HFF-Myc (cell line): ENCODE data around the gene IP6K1.
"Not testable (repeated sequence)": the region's sequence is repeated elsewhere in the genome, so short reads cannot be mapped to it uniquely, and the experiment has no call there.

ENCODE experiments used
- DNase-seq: peaks from one replicate; pipeline ENCODE4 v3.0.0-alpha.2; 2011; ENCODE audit warnings: low read depth; ENCODE audit errors: extremely low read depth
- H3K4me3 ChIP-seq: replicated peaks from 2 replicates; pipeline ENCODE4 v1.5.1; 2011; ENCODE audit warnings: low read depth, mild to moderate bottlenecking, control low read depth, low read length
- CTCF ChIP-seq: IDR thresholded peaks from 2 replicates; pipeline ENCODE4 v1.5.1; 2012; ENCODE audit warnings: mild to moderate bottlenecking, low read depth, low read length, control low read depth; ENCODE audit errors: missing control alignments

Gene IP6K1

GRCh38 chr3:49761661-49762060, 24.7 kb downstream of the IP6K1 start:
- DNase-seq: no peak
- no peak overlapping the region for H3K4me3 ChIP-seq
- TF ChIP-seq CTCF: no peak

GRCh38 chr3:49759226-49759625, 27.1 kb downstream of the IP6K1 start:
- DNase-seq: no peak
- no peak overlapping the region for H3K4me3 ChIP-seq
- no peak for TF ChIP-seq CTCF

GRCh38 chr3:49757197-49757596, 29.1 kb downstream of the IP6K1 start:
- TF ChIP-seq CTCF: no peak
- DNase-seq: no peak
- H3K4me3 ChIP-seq: no peak overlapping the region

GRCh38 chr3:49756036-49756435, 30.3 kb downstream of the IP6K1 start:
- DNase-seq: no peak
- TF ChIP-seq CTCF: no peak
- no peak overlapping the region for H3K4me3 ChIP-seq

GRCh38 chr3:49754536-49754935, 31.8 kb downstream of the IP6K1 start:
- TF ChIP-seq CTCF: no peak
- DNase-seq: no peak
- H3K4me3 ChIP-seq: no peak overlapping the region

- H3K4me3 ChIP-seq: no peak overlapping the region
- no peak for DNase-seq
- no peak for TF ChIP-seq CTCF
Measured at GRCh38 chr3:49751501-49751900, 34.8 kb downstream of the IP6K1 start.

- H3K4me3 ChIP-seq: no peak overlapping the region
- DNase-seq: no peak
- no peak for TF ChIP-seq CTCF
Measured at GRCh38 chr3:49750056-49750455, 36.3 kb downstream of the IP6K1 start.

- H3K4me3 ChIP-seq, DNase-seq: not testable (repeated sequence)
Measured at GRCh38 chr3:49748874-49749273, 37.5 kb downstream of the IP6K1 start.
